Suprapubic skin (tissue), 3 donors: ENCODE measurements around the gene NMRAL1.

Experiments
- POLR2AphosphoS5 ChIP-seq, 3 donors: sonication (generic); formaldehyde crosslinking; IDR thresholded peaks; one replicate each; pipeline ENCODE4 v1.6.1; 2017; ENCODE audit warnings: antibody characterized with exemption in 3 of 3
- TF ChIP-seq, protein P1 (sequence below), 2 donors: fragments of 200-600 bp in 1 of 2; fragments of 450-650 bp in 1 of 2; sonication (generic) in 1 of 2; IDR thresholded peaks; one replicate each; pipeline ENCODE4 v1.5.1; 2016 to 2019; ENCODE audit warnings: antibody characterized with exemption in 2 of 2, mild to moderate bottlenecking in 1 of 2, moderate library complexity in 1 of 2

DNA sequence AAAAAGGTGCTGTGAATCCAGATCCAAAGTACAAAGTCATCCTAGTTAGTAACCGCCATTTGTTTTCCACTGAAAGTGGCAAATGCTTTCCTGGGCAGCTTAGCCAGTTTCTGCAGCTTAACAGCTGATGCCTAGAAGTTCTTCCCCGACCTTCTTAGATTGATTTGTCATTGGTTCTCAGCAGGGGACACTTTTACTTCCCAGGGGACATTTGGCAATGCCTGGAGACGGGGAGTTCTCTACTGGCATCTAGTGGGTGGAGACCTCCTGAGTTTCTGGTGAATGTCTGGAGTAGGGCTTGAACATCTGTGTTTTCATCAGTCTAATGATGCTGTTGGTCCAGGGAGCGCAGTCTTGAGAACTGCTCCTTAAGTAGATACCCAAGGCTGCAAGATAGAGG, 41.2 kb downstream of the NMRAL1 start:
- no peak for TF ChIP-seq POLR2AphosphoS5 (IDR thresholded peaks at IDR 0.05)
- TF ChIP-seq, protein P1, sequence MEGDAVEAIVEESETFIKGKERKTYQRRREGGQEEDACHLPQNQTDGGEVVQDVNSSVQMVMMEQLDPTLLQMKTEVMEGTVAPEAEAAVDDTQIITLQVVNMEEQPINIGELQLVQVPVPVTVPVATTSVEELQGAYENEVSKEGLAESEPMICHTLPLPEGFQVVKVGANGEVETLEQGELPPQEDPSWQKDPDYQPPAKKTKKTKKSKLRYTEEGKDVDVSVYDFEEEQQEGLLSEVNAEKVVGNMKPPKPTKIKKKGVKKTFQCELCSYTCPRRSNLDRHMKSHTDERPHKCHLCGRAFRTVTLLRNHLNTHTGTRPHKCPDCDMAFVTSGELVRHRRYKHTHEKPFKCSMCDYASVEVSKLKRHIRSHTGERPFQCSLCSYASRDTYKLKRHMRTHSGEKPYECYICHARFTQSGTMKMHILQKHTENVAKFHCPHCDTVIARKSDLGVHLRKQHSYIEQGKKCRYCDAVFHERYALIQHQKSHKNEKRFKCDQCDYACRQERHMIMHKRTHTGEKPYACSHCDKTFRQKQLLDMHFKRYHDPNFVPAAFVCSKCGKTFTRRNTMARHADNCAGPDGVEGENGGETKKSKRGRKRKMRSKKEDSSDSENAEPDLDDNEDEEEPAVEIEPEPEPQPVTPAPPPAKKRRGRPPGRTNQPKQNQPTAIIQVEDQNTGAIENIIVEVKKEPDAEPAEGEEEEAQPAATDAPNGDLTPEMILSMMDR (IDR thresholded peaks at IDR 0.05) = no peak
